Superior temporal gyrus (tissue), 1 donor: ENCODE results near the gene VSIG2.

Experiments used
- DNase-seq: peaks from one replicate; pipeline ENCODE4 v3.0.0-alpha.2; 2016; ENCODE audit errors: extremely low spot score

VSIG2 gene

GRCh38 chr11:124763156-124763947, 11.3 kb upstream of the VSIG2 start:
- DNase-seq = peak; percentile 60

- DNase-seq = no peak
Observed at GRCh38 chr11:124762624-124763155, 10.6 kb upstream of the VSIG2 start.

- DNase-seq = no peak
Observed at GRCh38 chr11:124762105-124762623, 10.1 kb upstream of the VSIG2 start, which contains the start of gene ESAM. Gene ESAM (minus strand): TSS chr11:124762290. CDS start chr11:124762154, 136 bp downstream.

GRCh38 chr11:124761301-124762104, 9.4 kb upstream of the VSIG2 start:
- no peak for DNase-seq

- no peak for DNase-seq
Observed at GRCh38 chr11:124760806-124761205, 8.8 kb upstream of the VSIG2 start.

DNA sequence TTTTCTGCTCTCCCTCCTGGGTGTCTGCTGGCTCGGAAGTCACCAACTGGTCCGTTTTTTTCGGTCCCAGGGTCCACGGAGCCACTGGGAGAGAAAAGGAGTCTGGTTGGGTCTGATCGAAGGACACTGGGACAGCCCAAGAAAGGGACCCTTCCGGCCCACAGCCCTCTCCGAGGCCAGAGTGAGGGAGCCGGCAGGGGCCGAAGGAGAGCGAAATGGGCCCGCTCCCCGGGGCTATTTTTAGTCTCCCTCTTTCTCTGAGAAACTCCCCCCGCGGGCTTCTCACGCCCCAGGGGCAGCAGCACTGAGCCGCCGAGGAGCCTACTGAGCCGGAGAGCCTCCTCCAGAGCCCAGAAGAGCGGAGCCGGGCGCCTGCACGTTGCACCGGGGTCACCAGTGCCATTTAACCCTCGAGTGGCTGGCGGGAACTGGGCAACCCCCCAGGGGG, 8.2 kb upstream of the VSIG2 start:
- DNase-seq = no peak

- DNase-seq = no peak
Observed at GRCh38 chr11:124759266-124760204, 7.5 kb upstream of the VSIG2 start.

DNA sequence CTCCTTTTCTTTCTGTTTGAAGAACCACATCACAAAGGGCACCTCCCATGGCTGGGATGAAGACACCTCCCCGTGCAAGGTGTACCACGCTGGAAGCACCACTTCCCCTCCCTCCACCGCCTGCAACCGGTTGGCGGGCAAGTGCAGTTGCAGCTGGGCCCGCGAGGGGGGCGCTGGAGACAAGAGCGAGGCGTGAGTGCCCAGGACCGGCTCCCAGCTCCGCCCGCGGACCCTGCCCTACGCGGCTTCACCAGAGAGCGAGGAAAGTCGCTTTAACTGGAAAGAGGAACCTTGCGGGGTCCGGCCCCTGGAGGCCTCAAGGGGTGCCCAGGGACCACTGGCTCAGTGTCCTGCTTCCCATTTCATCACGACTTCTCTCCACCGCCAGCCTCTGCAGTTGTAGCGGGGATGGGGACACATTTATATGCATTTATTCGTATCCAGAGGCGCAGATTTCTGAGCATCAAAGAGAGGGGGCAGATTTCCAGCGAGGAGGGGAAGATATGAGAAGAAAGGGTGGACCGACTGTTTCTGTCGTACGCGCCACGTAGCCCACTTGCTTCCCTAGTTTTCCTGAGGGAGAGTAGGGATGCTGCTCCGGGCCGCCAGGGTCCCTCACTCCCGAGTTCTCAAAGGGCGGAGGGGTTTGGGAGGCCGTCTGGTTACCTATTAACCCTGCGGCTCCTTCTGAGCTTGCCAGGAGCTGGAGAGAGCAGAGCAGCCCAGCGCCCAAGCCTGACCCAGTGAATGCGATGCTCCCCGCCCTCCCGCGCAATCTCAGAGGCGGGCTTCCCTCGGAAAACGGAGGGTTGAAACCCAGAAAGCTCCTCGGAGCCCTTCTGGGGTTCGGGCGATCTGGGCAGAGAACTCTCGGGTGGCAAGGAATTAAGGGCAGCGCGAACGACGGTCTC, 6.6 kb upstream of the VSIG2 start:
- peak; percentile 69 for DNase-seq

DNA sequence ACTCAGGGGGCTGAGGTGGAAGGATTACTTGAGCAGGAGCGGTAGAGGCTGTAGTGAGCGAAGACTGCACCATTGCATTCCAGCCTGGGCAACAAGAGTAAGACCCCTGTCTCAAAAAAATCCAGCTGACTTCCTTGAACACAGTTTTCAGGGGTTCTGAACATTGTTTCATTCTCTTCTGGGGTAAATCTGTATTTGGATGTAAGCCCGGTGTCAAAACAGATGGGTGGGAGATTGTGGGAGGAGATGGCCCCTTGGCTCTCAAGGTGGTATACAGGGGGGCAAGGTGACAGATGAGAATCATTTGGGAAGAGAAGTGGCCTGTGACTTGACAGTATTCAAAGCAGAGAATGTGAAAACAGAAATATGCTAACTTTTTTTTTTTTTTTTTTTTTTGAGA, 5.3 kb upstream of the VSIG2 start:
- DNase-seq = no peak

- DNase-seq = no peak
Observed at GRCh38 chr11:124756753-124757227, 4.7 kb upstream of the VSIG2 start.

- no peak for DNase-seq
Observed at GRCh38 chr11:124756033-124756752, 4.1 kb upstream of the VSIG2 start.

- no peak for DNase-seq
Observed at GRCh38 chr11:124754710-124755109, 2.7 kb upstream of the VSIG2 start.

- DNase-seq = no peak
Observed at GRCh38 chr11:124754309-124754708, 2.3 kb upstream of the VSIG2 start.

- DNase-seq = no peak
Observed at GRCh38 chr11:124753624-124754023, 1.6 kb upstream of the VSIG2 start.

DNA sequence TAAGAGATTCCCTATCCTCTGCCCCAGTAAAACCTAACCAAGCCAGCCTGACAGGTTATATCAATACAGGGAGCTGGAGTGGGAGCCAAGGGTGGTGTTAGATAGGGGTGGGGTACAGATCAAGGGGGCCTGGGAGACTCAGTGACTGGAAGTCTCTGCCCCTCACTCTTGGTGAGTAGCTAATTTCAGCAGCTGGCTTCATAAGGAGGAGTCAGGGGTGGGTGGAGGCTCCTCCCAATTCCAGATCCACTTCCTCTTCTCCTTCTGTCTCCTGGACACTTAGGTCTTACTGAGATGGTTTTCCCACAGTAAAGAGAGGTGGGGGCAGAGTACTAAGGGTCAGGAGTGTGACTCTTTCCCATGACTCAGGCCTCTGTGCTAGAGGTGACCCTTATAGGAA, 1.1 kb upstream of the VSIG2 start:
- DNase-seq = no peak

DNA sequence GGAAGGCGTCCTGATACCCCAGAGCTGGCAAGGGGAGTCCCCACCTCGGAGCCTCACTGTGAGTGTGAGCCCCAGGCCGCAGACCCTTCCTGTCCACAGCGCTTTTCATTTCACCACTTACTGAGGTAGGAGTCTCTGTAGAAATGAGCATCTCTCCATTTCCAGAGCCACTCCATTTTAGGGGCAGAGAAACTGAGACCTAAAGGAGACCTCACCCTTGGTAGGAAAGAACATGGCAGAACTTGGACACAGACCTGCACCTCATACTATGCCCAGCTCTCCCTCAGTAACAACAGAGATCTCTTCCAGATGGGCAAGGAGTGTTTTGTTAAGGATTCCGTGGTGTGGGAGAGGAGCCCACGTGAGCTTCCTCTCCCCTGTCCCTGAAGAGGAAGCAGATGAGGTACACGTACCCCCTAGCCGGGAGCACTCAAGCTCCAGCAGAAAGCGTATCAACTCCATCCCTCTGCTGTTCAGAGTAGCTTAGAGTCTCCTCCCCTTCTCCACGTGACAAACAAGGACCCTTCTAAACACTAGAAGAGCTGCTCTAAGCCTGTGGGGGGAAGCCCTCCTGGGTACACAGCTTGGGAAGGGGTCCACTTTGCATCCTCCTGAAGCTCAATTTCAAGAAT, 532 bp upstream of the VSIG2 start:
- no peak for DNase-seq

- no peak for DNase-seq
Observed at GRCh38 chr11:124751391-124751740, 689 bp downstream of the VSIG2 start.

- no peak for DNase-seq
Observed at GRCh38 chr11:124749912-124750311, 2.1 kb downstream of the VSIG2 start.
